PC-3 (cell line): ENCODE data around the gene EEIG1.

Source experiments
- CTCF ChIP-seq: fragments of 300-600 bp; sonication (generic); conservative IDR thresholded peaks from 2 replicates; pipeline ENCODE4 v1.5.1; 2017; ENCODE audit warnings: antibody characterized with exemption, low read depth, mild to moderate bottlenecking, low read length
- EZH2phosphoT487 ChIP-seq: fragments of 300-600 bp; sonication (generic); IDR thresholded peaks from 2 replicates; pipeline ENCODE4 v1.6.1; 2018; ENCODE audit warnings: mild to moderate bottlenecking, antibody characterized with exemption, low read length, borderline replicate concordance

GRCh38 chr9:127977009-127977883 is 3.5 kb downstream of the EEIG1 start:
- TF ChIP-seq CTCF (no peak), EZH2phosphoT487 (no peak)
